Natural killer cell (primary cell): ENCODE measurements around the gene MRPL14. TPM values are rescaled to one million over a fixed set of nuclear protein-coding genes. Genes with fewer than 3 reads are reported as not detected.

Experiments used
- ATAC-seq, 3 donors: fragments of 150-1000 bp in 2 of 3; fragments of 200-7000 bp in 1 of 3; cut with Tn5 transposase; 1 replicate in 1 of 3; 2 replicates in 2 of 3; pipeline ENCODE4 v1.10.0; 2021; ENCODE audit warnings: mild to moderate bottlenecking in 2 of 3, moderate library complexity in 2 of 3
- DNase-seq, 2 donors: peaks; one replicate each; pipeline versions ENCODE4 v3.0.0 to v3.0.0-alpha.2; 2013 to 2021; ENCODE audit warnings: mixed read lengths in 1 of 2
- H3K27ac ChIP-seq: one replicate; pipeline ENCODE4 v1.5.1; 2013; ENCODE audit warnings: mild to moderate bottlenecking, low read length
- H3K27me3 ChIP-seq: one replicate; pipeline ENCODE4 v1.6.1; 2013; ENCODE audit warnings: low read length; ENCODE audit not compliant: control insufficient read depth, insufficient read depth
- H3K36me3 ChIP-seq: one replicate; pipeline ENCODE4 v1.6.1; 2013; ENCODE audit warnings: low read length; ENCODE audit not compliant: control insufficient read depth, insufficient read depth
- H3K4me1 ChIP-seq: one replicate; pipeline ENCODE4 v1.6.1; 2013; ENCODE audit warnings: low read length; ENCODE audit not compliant: control insufficient read depth, insufficient read depth
- H3K4me3 ChIP-seq: one replicate; pipeline ENCODE4 v1.5.1; 2013; ENCODE audit warnings: low read length
- H3K9me3 ChIP-seq: one replicate; pipeline ENCODE4 v1.6.1; 2013; ENCODE audit warnings: low read length; ENCODE audit not compliant: control insufficient read depth, insufficient read depth
- H3K27ac Mint-ChIP-seq, 2 donors: one replicate each; pipeline ENCODE4 v1.8.0; 2022; ENCODE audit warnings: mild to moderate bottlenecking in 2 of 2, mixed read lengths in 2 of 2, moderate library complexity in 1 of 2
- H3K27me3 Mint-ChIP-seq, 2 donors: one replicate each; pipeline ENCODE4 v1.8.0; 2022; ENCODE audit warnings: low read depth in 2 of 2, mixed read lengths in 2 of 2
- H3K36me3 Mint-ChIP-seq: one replicate; pipeline ENCODE4 v1.8.0; 2022; ENCODE audit warnings: mixed read lengths
- H3K4me1 Mint-ChIP-seq, 2 donors: one replicate each; pipeline ENCODE4 v1.8.0; 2022; ENCODE audit warnings: mixed read lengths in 2 of 2
- H3K4me3 Mint-ChIP-seq: one replicate; pipeline ENCODE4 v1.8.0; 2022; ENCODE audit warnings: mild to moderate bottlenecking, moderate library complexity, mixed read lengths
- H3K9me3 Mint-ChIP-seq, 2 donors: one replicate each; pipeline ENCODE4 v1.8.0; 2022; ENCODE audit warnings: mixed read lengths in 2 of 2
- WGBS: methylation state at CpG from one replicate; pipeline ENCODE4 v1.1.7; 2013; ENCODE audit warnings: missing lambda C conversion rate; ENCODE audit not compliant: insufficient coverage; 5-methylcytosine and 5-hydroxymethylcytosine counted together
- intact Hi-C: fragments of 100-400 bp; cut with micrococcal nuclease; formaldehyde crosslinking; loops from one replicate; pipeline ENCODE4 v1.14.2; 2022
- total RNA-seq, 4 donors: library from RNA; stranded (reverse); fragments of 120-200 nt in 1 of 4; gene quantifications; one replicate each; pipeline versions ENCODE4 v1.2.3 to v1.2.4, GENCODE V29; 2013 to 2022
- TF ChIP-seq, protein P1 (sequence below): fragments of 200-600 bp; IDR thresholded peaks from one replicate; pipeline ENCODE4 v1.8.0; 2022; ENCODE audit warnings: antibody characterized with exemption

The MRPL14 gene
- total RNA-seq, 3 donors from 2014 or later (not counting 1 experiment from before 2014, with no cell fraction given), result 14.9 to 16.2 (median 16.0) TPM

DNA sequence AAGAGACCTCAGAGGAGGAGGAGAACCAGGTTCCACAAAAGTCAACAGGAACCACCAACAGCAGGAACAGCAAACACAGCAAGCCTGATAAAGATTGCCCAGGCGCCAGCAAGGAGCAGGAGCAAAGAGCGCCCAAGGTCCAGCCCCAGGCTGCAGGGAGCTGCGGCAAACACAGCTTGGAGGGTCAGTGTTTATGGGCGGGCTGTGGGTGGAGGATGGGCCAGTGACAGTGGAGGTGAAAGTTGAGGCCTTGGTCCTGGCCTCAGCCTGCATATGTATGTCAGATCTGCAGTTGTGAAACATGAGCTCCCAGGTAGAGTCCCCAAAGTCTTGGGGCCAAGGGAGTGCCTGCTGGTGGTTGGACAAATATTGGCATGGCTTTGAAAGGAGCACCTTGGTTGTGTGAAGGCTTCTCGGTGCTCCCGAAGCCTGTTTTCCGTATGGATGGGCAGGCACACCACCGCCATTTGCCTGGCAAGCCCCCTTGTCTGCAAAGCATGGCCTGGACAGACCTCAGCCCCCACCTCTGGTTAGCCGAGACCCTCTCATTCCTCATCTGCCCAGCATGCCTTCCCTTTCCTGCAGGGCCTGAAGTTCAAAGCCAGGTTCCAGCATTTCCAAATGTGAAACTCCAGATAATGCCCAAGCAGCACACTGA, 29.4 kb upstream of the MRPL14 start:
- Mint-ChIP-seq H3K36me3 (no peaks in the 10 kb centered on the region), H3K4me3 (no peak overlapping the region), H3K27me3 (no peaks in the 10 kb centered on the region), H3K9me3 (no peaks in the 10 kb centered on the region), H3K4me1 (peaks cover 0 to 5% of the 10 kb centered on the region in 2 donors), H3K27ac (no peak overlapping the region)
- ATAC-seq (no peak), DNase-seq (no peak)
- Histone ChIP-seq H3K4me1 (peaks cover 5% of the 10 kb centered on the region), H3K4me3 (no peak overlapping the region), H3K9me3 (no peaks in the 10 kb centered on the region), H3K36me3 (no peaks in the 10 kb centered on the region), H3K27ac (no peak overlapping the region), H3K27me3 (no peaks in the 10 kb centered on the region)
- WGBS, result 91% methylated on average over 9 of the region's 9 CpGs
- intact Hi-C loops, result no loop called here
- TF ChIP-seq, protein P1, sequence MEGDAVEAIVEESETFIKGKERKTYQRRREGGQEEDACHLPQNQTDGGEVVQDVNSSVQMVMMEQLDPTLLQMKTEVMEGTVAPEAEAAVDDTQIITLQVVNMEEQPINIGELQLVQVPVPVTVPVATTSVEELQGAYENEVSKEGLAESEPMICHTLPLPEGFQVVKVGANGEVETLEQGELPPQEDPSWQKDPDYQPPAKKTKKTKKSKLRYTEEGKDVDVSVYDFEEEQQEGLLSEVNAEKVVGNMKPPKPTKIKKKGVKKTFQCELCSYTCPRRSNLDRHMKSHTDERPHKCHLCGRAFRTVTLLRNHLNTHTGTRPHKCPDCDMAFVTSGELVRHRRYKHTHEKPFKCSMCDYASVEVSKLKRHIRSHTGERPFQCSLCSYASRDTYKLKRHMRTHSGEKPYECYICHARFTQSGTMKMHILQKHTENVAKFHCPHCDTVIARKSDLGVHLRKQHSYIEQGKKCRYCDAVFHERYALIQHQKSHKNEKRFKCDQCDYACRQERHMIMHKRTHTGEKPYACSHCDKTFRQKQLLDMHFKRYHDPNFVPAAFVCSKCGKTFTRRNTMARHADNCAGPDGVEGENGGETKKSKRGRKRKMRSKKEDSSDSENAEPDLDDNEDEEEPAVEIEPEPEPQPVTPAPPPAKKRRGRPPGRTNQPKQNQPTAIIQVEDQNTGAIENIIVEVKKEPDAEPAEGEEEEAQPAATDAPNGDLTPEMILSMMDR, result no peak

DNA sequence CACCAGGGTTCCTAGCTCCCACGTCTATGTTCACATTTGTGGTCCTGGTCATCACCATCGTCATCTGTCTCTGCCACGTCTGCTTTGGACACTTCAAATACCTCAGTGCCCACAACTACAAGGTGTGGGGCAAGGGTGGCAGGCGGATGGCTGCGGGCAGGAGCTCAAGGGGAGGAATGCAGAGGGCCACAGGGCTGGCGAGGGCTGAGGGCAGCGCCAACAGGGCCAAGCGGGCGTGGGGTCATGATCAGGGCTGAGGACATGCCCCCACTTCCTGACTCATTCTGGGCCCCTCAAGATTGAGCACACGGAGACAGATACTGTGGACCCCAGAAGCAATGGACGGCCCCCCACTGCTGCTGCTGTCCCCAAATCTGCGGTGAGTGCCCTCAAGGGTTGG, 26.8 kb upstream of the MRPL14 start:
- Mint-ChIP-seq H3K4me3 (no peak overlapping the region), H3K27ac (no peak overlapping the region), H3K9me3 (no peaks in the 10 kb centered on the region), H3K36me3 (no peaks in the 10 kb centered on the region), H3K4me1 (peaks cover 0 to 18% of the 10 kb centered on the region in 2 donors), H3K27me3 (no peaks in the 10 kb centered on the region)
- intact Hi-C loops, result no loop called here
- TF ChIP-seq, protein P1, result no peak
- ATAC-seq, result no peak
- WGBS, result 81% methylated on average over 12 of the region's 12 CpGs
- Histone ChIP-seq H3K4me1 (peaks cover 7% of the 10 kb centered on the region), H3K9me3 (no peaks in the 10 kb centered on the region), H3K4me3 (no peak overlapping the region), H3K27ac (no peak overlapping the region), H3K27me3 (no peaks in the 10 kb centered on the region), H3K36me3 (peaks cover 6% of the 10 kb centered on the region)
- no peak for DNase-seq

DNA sequence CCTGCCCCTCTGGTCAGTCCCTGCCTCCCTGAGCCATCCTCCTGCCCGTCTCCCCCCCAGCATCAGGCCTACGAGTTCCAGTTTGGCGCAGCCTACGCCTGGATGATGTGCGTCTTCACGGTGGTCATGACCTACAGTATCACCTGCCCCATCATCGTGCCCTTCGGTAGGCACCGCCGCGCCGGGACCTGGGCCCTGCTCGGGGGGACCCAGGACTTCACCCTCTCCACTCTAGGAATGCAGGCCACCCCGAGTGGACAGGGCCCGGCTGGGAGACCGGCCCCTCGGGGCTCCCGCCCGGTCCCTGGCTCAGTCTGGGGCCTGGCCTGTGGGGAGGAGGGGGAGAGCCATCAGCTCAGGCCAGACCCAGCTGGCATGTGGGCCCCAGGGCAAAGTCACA, 25.3 kb upstream of the MRPL14 start:
- intact Hi-C loops, result loop anchor here (1.0 kb wide), 1 partner anchor 56 kb away; no protein-coding TSS in a partner anchor
- ATAC-seq, result no peak
- 97% methylated on average over 18 of the region's 19 CpGs for WGBS

More for the DNA sequence above, 25.3 kb upstream of the MRPL14 start:
- H3K4me3 Mint-ChIP-seq, result no peak overlapping the region
- H3K27ac ChIP-seq, result no peak overlapping the region
- no peaks in the 10 kb centered on the region for H3K36me3 Mint-ChIP-seq
- no peaks in the 10 kb centered on the region for H3K9me3 ChIP-seq
- H3K4me3 ChIP-seq, result no peak overlapping the region
- H3K36me3 ChIP-seq, result peaks cover 12% of the 10 kb centered on the region
- peaks cover 7% of the 10 kb centered on the region for H3K4me1 ChIP-seq
- DNase-seq, result no peak
- H3K27me3 ChIP-seq, result no peaks in the 10 kb centered on the region
- no peak overlapping the region for H3K27ac Mint-ChIP-seq
- TF ChIP-seq, protein P1, result no peak
- H3K9me3 Mint-ChIP-seq, result no peaks in the 10 kb centered on the region
- H3K4me1 Mint-ChIP-seq, result peaks cover 0 to 18% of the 10 kb centered on the region in 2 donors
- H3K27me3 Mint-ChIP-seq, result no peaks in the 10 kb centered on the region
